ENCODE measurements around the gene UBE2N.
"Not testable (repeated sequence)": the region's sequence is repeated elsewhere in the genome, so short reads cannot be mapped to it uniquely, and the experiment has no call there.

The UBE2N gene

GRCh38 chr12:93402333-93403311 lies 39.1 kb downstream of the UBE2N start:
- Histone ChIP-seq H3K27ac (ENCODE audit: insufficient read depth, low read depth, low read length, poor library complexity, severe bottlenecking) (no peak overlapping the region), H3K4me3 (ENCODE audit: insufficient read depth, low read depth, low read length) (no peak overlapping the region), H3K4me1 (ENCODE audit: control insufficient read depth, insufficient read depth, low read length) (no peaks in the 10 kb centered on the region), H3K9me3 (ENCODE audit: control insufficient read depth, low read length) (no peaks in the 10 kb centered on the region), H3K36me3 (ENCODE audit: control insufficient read depth, insufficient read depth, low read length) (no peaks in the 10 kb centered on the region), H3K27me3 (ENCODE audit: control insufficient read depth, insufficient read depth, low read length, poor library complexity, severe bottlenecking) (no peaks in the 10 kb centered on the region)
- 95 to 97% methylated on average over 10 of the region's 11 CpGs for WGBS, 2 experiments

- H3K27ac ChIP-seq (ENCODE audit: insufficient read depth, low read depth, low read length, poor library complexity, severe bottlenecking); H3K4me1 ChIP-seq (ENCODE audit: control insufficient read depth, insufficient read depth, low read length); H3K27me3 ChIP-seq (ENCODE audit: control insufficient read depth, insufficient read depth, low read length, poor library complexity, severe bottlenecking); H3K4me3 ChIP-seq (ENCODE audit: insufficient read depth, low read depth, low read length); H3K9me3 ChIP-seq (ENCODE audit: control insufficient read depth, low read length); H3K36me3 ChIP-seq (ENCODE audit: control insufficient read depth, insufficient read depth, low read length): not testable (repeated sequence)
- no CpG with 5 or more reads among the region's 5 CpGs for WGBS, 2 experiments
Measured at GRCh38 chr12:93399183-93399863, 42.4 kb downstream of the UBE2N start.

- Histone ChIP-seq H3K27me3 (ENCODE audit: control insufficient read depth, insufficient read depth, low read length, poor library complexity, severe bottlenecking) (no peaks in the 10 kb centered on the region), H3K27ac (ENCODE audit: insufficient read depth, low read depth, low read length, poor library complexity, severe bottlenecking) (no peak overlapping the region), H3K36me3 (ENCODE audit: control insufficient read depth, insufficient read depth, low read length) (peaks cover 4% of the 10 kb centered on the region), H3K4me3 (ENCODE audit: insufficient read depth, low read depth, low read length) (no peak overlapping the region), H3K4me1 (ENCODE audit: control insufficient read depth, insufficient read depth, low read length) (no peaks in the 10 kb centered on the region), H3K9me3 (ENCODE audit: control insufficient read depth, low read length) (no peaks in the 10 kb centered on the region)
- WGBS, 2 experiments, result 91 to 93% methylated on average over 12 of the region's 12 CpGs
Measured at GRCh38 chr12:93397412-93397811, 44.3 kb downstream of the UBE2N start.

- 100% methylated on average over 1 to 2 of the region's 2 CpGs for WGBS, 2 experiments
- no peak overlapping the region for H3K27ac ChIP-seq (ENCODE audit: insufficient read depth, low read depth, low read length, poor library complexity, severe bottlenecking)
- H3K4me3 ChIP-seq (ENCODE audit: insufficient read depth, low read depth, low read length), result no peak overlapping the region
- H3K9me3 ChIP-seq (ENCODE audit: control insufficient read depth, low read length), result no peaks in the 10 kb centered on the region
- no peaks in the 10 kb centered on the region for H3K4me1 ChIP-seq (ENCODE audit: control insufficient read depth, insufficient read depth, low read length)
- H3K36me3 ChIP-seq (ENCODE audit: control insufficient read depth, insufficient read depth, low read length), result peaks cover 4% of the 10 kb centered on the region
- no peaks in the 10 kb centered on the region for H3K27me3 ChIP-seq (ENCODE audit: control insufficient read depth, insufficient read depth, low read length, poor library complexity, severe bottlenecking)
Measured at GRCh38 chr12:93393425-93393824, 48.3 kb downstream of the UBE2N start.

- H3K27ac ChIP-seq (ENCODE audit: insufficient read depth, low read depth, low read length, poor library complexity, severe bottlenecking), result no peak overlapping the region
- no peaks in the 10 kb centered on the region for H3K4me1 ChIP-seq (ENCODE audit: control insufficient read depth, insufficient read depth, low read length)
- no peaks in the 10 kb centered on the region for H3K27me3 ChIP-seq (ENCODE audit: control insufficient read depth, insufficient read depth, low read length, poor library complexity, severe bottlenecking)
- WGBS, 2 experiments, result 77 to 91% methylated on average over 5 of the region's 5 CpGs
- H3K9me3 ChIP-seq (ENCODE audit: control insufficient read depth, low read length), result no peaks in the 10 kb centered on the region
- H3K36me3 ChIP-seq (ENCODE audit: control insufficient read depth, insufficient read depth, low read length), result no peaks in the 10 kb centered on the region
- no peak overlapping the region for H3K4me3 ChIP-seq (ENCODE audit: insufficient read depth, low read depth, low read length)
Measured at GRCh38 chr12:93390549-93391297, 51.0 kb downstream of the UBE2N start.

GRCh38 chr12:93390031-93390430 lies 51.7 kb downstream of the UBE2N start:
- Histone ChIP-seq H3K27ac (ENCODE audit: insufficient read depth, low read depth, low read length, poor library complexity, severe bottlenecking) (no peak overlapping the region), H3K4me3 (ENCODE audit: insufficient read depth, low read depth, low read length) (no peak overlapping the region), H3K9me3 (ENCODE audit: control insufficient read depth, low read length) (no peaks in the 10 kb centered on the region), H3K36me3 (ENCODE audit: control insufficient read depth, insufficient read depth, low read length) (no peaks in the 10 kb centered on the region), H3K4me1 (ENCODE audit: control insufficient read depth, insufficient read depth, low read length) (no peaks in the 10 kb centered on the region), H3K27me3 (ENCODE audit: control insufficient read depth, insufficient read depth, low read length, poor library complexity, severe bottlenecking) (no peaks in the 10 kb centered on the region)
- 89 to 92% methylated on average over 5 of the region's 5 CpGs for WGBS, 2 experiments

GRCh38 chr12:93387780-93388179 lies 54.0 kb downstream of the UBE2N start:
- Histone ChIP-seq H3K4me1 (ENCODE audit: control insufficient read depth, insufficient read depth, low read length) (no peaks in the 10 kb centered on the region), H3K27ac (ENCODE audit: insufficient read depth, low read depth, low read length, poor library complexity, severe bottlenecking) (no peak overlapping the region), H3K36me3 (ENCODE audit: control insufficient read depth, insufficient read depth, low read length) (no peaks in the 10 kb centered on the region), H3K27me3 (ENCODE audit: control insufficient read depth, insufficient read depth, low read length, poor library complexity, severe bottlenecking) (no peaks in the 10 kb centered on the region), H3K9me3 (ENCODE audit: control insufficient read depth, low read length) (no peaks in the 10 kb centered on the region), H3K4me3 (ENCODE audit: insufficient read depth, low read depth, low read length) (no peak overlapping the region)
- WGBS, 2 experiments, result 96 to 98% methylated on average over 2 of the region's 2 CpGs

GRCh38 chr12:93381976-93382437 lies 59.7 kb downstream of the UBE2N start:
- not testable (repeated sequence) for H3K27me3 ChIP-seq (ENCODE audit: control insufficient read depth, insufficient read depth, low read length, poor library complexity, severe bottlenecking); H3K9me3 ChIP-seq (ENCODE audit: control insufficient read depth, low read length); H3K4me3 ChIP-seq (ENCODE audit: insufficient read depth, low read depth, low read length); H3K36me3 ChIP-seq (ENCODE audit: control insufficient read depth, insufficient read depth, low read length); H3K27ac ChIP-seq (ENCODE audit: insufficient read depth, low read depth, low read length, poor library complexity, severe bottlenecking)
- H3K4me1 ChIP-seq (ENCODE audit: control insufficient read depth, insufficient read depth, low read length), result peaks cover 14% of the 10 kb centered on the region
- 93 to 96% methylated on average over 5 of the region's 5 CpGs for WGBS, 2 experiments

GRCh38 chr12:93381161-93381975 lies 60.4 kb downstream of the UBE2N start:
- no peak overlapping the region for H3K27ac ChIP-seq (ENCODE audit: insufficient read depth, low read depth, low read length, poor library complexity, severe bottlenecking)
- WGBS, 2 experiments, result 84 to 87% methylated on average over 5 of the region's 5 CpGs

More at GRCh38 chr12:93381161-93381975, 60.4 kb downstream of the UBE2N start:
- H3K27me3 ChIP-seq (ENCODE audit: control insufficient read depth, insufficient read depth, low read length, poor library complexity, severe bottlenecking), result no peaks in the 10 kb centered on the region
- H3K36me3 ChIP-seq (ENCODE audit: control insufficient read depth, insufficient read depth, low read length), result no peaks in the 10 kb centered on the region
- H3K4me3 ChIP-seq (ENCODE audit: insufficient read depth, low read depth, low read length), result no peak overlapping the region
- peaks cover 18% of the 10 kb centered on the region for H3K4me1 ChIP-seq (ENCODE audit: control insufficient read depth, insufficient read depth, low read length)
- no peaks in the 10 kb centered on the region for H3K9me3 ChIP-seq (ENCODE audit: control insufficient read depth, low read length)
